Measurements from ENCODE around the gene UBE2D3. TPM values are rescaled to one million over a fixed set of nuclear protein-coding genes. Genes with fewer than 3 reads are reported as not detected.

UBE2D3 gene
- total RNA-seq, 1 experiment from 2014 or later: 191 TPM

GRCh38 chr4:102791318-102791835 lies 36.0 kb downstream of the UBE2D3 start:
- intact Hi-C loops (cut with micrococcal nuclease; ENCODE audit: unreplicated experiment) (loop anchor here (10.0 kb wide), 1 partner anchor 167 kb away; no protein-coding TSS in a partner anchor), in situ Hi-C loops (cut with HindIII; ENCODE audit: low pct_unique_long_range_greater_than_20kb, low sequenced_read_pairs) (no loop called here)
- ChIA-PET POLR2A (no interaction called here), CTCF (no interaction called here)
- Histone ChIP-seq H3K27ac (ENCODE audit: low read length) (no peak overlapping the region), H3K9me3 (ENCODE audit: control insufficient read depth, insufficient read depth, low read depth, low read length) (no peaks in the 10 kb centered on the region), H3K4me3 (ENCODE audit: low read depth in 2 of 2, low read length in 2 of 2) (no peak overlapping the region), H3K36me3 (ENCODE audit: control insufficient read depth, insufficient read depth, low read length) (peaks cover 13% of the 10 kb centered on the region; the same call in 1 of the 2 replicates), H3K4me1 (ENCODE audit: control insufficient read depth, insufficient read depth, low read length) (no peaks in the 10 kb centered on the region), H3K27me3 (ENCODE audit: control insufficient read depth, insufficient read depth, low read length) (no peaks in the 10 kb centered on the region)
- TF ChIP-seq CTCF (IDR thresholded peaks at IDR 0.05): no peak
- no peak for TF ChIP-seq REST (IDR thresholded peaks at IDR 0.05; ENCODE audit: insufficient read depth in 1 of 2, low read depth in 2 of 2, low read length in 1 of 2)
- no peak for TF ChIP-seq TCF7L2 (IDR thresholded peaks at IDR 0.05; ENCODE audit: low read depth, low read length)
- no peak for TF ChIP-seq POLR2AphosphoS5 (IDR thresholded peaks at IDR 0.05; ENCODE audit: low read depth, low read length)
- no peak for TF ChIP-seq SIN3A (IDR thresholded peaks at IDR 0.05; ENCODE audit: borderline replicate concordance, insufficient read depth, low read depth, low read length)
- no TSS peak for BruUV-seq (replicated peaks)
- ATAC-seq: no peak
- no peak for DNase-seq (ENCODE audit: low read depth, low spot score)

- BruUV-seq (replicated peaks): no TSS peak
- Histone ChIP-seq H3K9me3 (ENCODE audit: control insufficient read depth, insufficient read depth, low read depth, low read length) (no peaks in the 10 kb centered on the region), H3K4me1 (ENCODE audit: control insufficient read depth, insufficient read depth, low read length) (no peaks in the 10 kb centered on the region), H3K27me3 (ENCODE audit: control insufficient read depth, insufficient read depth, low read length) (no peaks in the 10 kb centered on the region), H3K36me3 (ENCODE audit: control insufficient read depth, insufficient read depth, low read length) (no peaks in the 10 kb centered on the region), H3K4me3 (ENCODE audit: low read depth in 2 of 2, low read length in 2 of 2) (no peak overlapping the region), H3K27ac (ENCODE audit: low read length) (no peak overlapping the region)
- ChIA-PET CTCF (no interaction called here), POLR2A (no interaction called here)
- TF ChIP-seq SIN3A (IDR thresholded peaks at IDR 0.05; ENCODE audit: borderline replicate concordance, insufficient read depth, low read depth, low read length): no peak
- peak; percentile 54; the same call in 1 of the 2 replicates for ATAC-seq
- in situ Hi-C loops (cut with HindIII; ENCODE audit: low pct_unique_long_range_greater_than_20kb, low sequenced_read_pairs): no loop called here
- intact Hi-C loops (cut with micrococcal nuclease; ENCODE audit: unreplicated experiment): no loop called here
- no peak for DNase-seq (ENCODE audit: low read depth, low spot score)
Observed at GRCh38 chr4:102789317-102789717, 38.0 kb downstream of the UBE2D3 start.

- no peak for ATAC-seq
- no TSS peak for BruUV-seq (replicated peaks)
- H3K4me1 ChIP-seq (ENCODE audit: control insufficient read depth, insufficient read depth, low read length): no peaks in the 10 kb centered on the region
- in situ Hi-C loops (cut with HindIII; ENCODE audit: low pct_unique_long_range_greater_than_20kb, low sequenced_read_pairs): no loop called here
- H3K27me3 ChIP-seq (ENCODE audit: control insufficient read depth, insufficient read depth, low read length): no peaks in the 10 kb centered on the region
- CTCF ChIA-PET: no interaction called here
- H3K9me3 ChIP-seq (ENCODE audit: control insufficient read depth, insufficient read depth, low read depth, low read length): no peaks in the 10 kb centered on the region
- TF ChIP-seq TCF7L2 (IDR thresholded peaks at IDR 0.05; ENCODE audit: low read depth, low read length) (no peak), CTCF (IDR thresholded peaks at IDR 0.05) (no peak), REST (IDR thresholded peaks at IDR 0.05; ENCODE audit: insufficient read depth in 1 of 2, low read depth in 2 of 2, low read length in 1 of 2) (no peak), SIN3A (IDR thresholded peaks at IDR 0.05; ENCODE audit: borderline replicate concordance, insufficient read depth, low read depth, low read length) (no peak), POLR2AphosphoS5 (IDR thresholded peaks at IDR 0.05; ENCODE audit: low read depth, low read length) (no peak)
- no peak for DNase-seq (ENCODE audit: low read depth, low spot score)
- no peak overlapping the region for H3K4me3 ChIP-seq (ENCODE audit: low read depth in 2 of 2, low read length in 2 of 2)
- POLR2A ChIA-PET: no interaction called here
- H3K27ac ChIP-seq (ENCODE audit: low read length): no peak overlapping the region
- no peaks in the 10 kb centered on the region for H3K36me3 ChIP-seq (ENCODE audit: control insufficient read depth, insufficient read depth, low read length)
- intact Hi-C loops (cut with micrococcal nuclease; ENCODE audit: unreplicated experiment): no loop called here
Observed at GRCh38 chr4:102787944-102788343, 39.4 kb downstream of the UBE2D3 start.
